DMS53 (cell line): ENCODE data around the gene CD79B.
"Not testable (repeated sequence)": the region's sequence is repeated elsewhere in the genome, so short reads cannot be mapped to it uniquely, and the experiment has no call there.

Source experiments
- DNase-seq: peaks from one replicate; lab custom pipeline; 2025; lab: John Stamatoyannopoulos, UW

The CD79B gene

DNA sequence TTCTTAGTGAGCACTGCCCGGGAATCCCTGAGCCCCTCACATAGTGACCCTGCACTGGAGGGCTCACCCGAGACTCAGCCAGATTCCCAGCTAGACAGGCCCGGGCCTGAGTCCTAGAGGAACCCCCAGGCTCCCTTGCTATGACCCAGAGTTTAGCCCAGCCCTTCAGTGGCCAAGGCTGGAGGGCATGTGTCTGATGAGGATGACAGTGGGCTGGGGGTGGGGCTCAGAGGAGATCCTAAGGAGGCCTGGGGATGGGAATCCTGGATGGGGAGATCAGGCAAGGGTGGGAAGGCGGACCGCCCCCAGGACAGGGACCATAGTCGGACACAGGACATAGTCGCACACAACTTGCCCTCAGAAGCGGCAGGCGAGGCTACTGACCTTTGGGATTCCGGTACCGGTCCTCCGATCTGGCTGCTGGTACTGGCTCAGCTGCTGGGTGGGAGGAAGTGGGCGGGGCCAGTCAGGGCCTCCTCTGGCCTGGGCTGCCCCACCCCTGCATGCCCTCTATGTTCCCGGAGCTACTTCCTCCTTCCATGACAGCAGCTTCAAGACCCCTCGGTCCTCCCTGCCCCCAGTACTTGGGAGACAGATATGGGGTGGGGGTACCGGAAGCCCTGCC, 1.1 kb downstream of the CD79B start:
- DNase-seq, result no peak

- DNase-seq, result no peak
Observed at GRCh38 chr17:63929860-63930766, 2.0 kb downstream of the CD79B start.

DNA sequence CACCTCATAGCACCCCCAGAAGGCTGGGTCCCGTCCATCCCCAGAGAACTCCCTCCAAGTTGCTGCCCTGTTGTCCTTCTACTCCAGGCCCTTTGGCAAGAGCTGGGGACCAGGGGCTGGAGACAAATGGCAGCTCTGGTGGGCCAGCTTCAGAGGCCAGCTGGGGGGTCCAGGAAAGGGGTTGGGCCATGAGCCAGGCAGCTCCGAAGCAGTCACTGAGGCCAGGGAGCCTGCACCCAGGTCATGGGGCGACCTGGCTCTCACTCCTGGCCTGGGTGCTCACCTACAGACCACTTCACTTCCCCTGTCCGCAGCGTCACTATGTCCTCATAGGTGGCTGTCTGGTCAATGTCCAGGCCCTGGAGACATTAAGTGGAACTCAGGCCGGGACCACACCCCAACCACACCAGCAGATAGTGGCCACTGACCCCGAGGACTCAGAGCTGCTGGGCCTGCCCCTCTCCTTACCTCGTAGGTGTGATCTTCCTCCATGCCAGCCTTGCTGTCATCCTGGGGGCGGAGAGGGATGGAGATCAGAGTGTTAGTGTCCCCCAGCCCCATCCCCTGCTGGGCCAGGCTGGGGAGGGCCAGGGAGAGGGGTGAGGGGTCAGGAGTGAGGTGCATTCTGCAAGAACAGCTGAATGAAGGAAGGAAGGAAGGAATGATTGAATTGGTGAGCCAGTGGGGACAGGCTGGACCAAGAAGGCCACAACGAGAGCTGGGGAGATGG, 3.0 kb downstream of the CD79B start:
- no peak for DNase-seq

- DNase-seq, result no peak
Observed at GRCh38 chr17:63928172-63928666, 3.9 kb downstream of the CD79B start.

- no peak for DNase-seq
Observed at GRCh38 chr17:63927464-63928171, 4.5 kb downstream of the CD79B start.

DNA sequence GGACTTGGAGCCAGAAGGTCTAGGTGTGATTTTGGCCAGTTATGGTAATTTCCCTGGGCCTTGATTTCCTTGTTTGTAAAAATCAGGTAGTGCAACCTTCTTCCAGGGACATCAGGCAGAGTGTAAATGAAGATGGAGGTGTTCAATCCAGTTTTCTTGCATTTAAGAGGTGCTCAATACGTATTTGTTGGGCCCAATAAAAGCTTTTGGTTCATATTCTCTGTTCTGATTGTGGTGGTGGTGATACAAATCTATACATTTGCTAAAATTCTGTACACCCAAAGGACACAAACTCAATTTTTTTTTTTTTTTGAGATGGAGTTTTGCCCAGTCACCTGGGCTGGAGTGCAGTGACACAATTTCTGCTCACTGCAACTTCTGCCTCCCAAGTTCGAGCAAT, 6.0 kb downstream of the CD79B start:
- no peak for DNase-seq

DNA sequence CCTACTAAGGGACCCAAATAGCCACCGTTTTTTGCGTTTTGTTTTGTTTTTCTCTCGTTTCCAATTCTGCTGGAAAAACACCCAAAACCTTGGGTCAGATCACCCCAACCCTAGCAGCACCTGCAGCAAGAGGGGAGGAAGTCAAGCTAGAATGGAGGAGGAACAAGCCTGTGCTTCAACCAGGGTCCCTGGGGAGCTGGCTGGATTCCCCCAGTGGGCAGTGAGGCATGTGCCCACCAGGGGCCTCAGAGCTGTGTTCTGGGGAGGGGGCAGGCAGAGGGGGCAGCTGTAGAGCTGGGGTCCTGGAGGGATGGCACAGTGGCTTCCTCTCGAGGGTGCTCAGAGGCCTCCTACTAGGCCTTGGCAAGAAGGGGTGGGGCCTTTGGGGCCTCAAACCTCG, 6.5 kb downstream of the CD79B start:
- DNase-seq, result no peak

- DNase-seq, result not testable (repeated sequence)
Observed at GRCh38 chr17:63922402-63922801, 9.7 kb downstream of the CD79B start.

DNA sequence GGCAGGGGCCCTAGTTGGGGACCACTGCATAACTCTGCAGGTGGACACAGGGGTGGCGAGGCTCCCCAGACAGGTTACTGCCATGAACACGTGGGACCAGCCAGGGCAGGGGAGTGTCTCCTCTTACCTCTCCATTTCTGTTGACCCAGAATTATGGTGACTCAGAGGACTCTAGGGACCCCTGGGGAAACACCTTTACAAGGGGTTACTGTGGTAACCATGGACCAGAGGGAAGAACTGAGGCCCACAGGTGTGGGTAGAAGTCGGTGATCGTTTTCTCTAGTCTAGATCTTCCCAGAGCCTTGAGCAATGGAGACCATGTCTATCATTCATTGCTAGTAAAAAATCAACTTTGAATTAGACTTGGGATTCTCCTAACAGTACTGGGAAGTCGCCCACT, 11.4 kb downstream of the CD79B start:
- DNase-seq, result not testable (repeated sequence)

DNA sequence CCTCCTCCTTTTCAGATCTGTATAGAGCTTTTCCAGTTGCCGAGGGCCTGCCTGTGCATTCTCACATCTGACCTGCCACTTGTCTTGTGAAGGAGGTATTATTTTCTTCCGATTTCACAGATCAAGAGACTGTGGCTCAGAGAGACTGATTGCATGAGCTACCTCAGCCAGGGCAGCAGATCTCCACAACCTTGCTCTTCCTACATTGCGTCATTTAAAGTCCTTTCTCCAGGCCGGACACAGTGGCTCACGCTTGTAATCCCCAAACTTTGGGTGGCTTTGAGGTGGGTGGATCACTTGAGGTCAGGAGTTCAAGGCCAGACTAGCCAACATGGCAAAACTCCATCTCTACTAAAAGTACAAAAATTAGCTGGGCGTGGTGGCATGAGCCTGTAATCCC, 12.1 kb downstream of the CD79B start:
- DNase-seq, result peak; percentile 10

DNA sequence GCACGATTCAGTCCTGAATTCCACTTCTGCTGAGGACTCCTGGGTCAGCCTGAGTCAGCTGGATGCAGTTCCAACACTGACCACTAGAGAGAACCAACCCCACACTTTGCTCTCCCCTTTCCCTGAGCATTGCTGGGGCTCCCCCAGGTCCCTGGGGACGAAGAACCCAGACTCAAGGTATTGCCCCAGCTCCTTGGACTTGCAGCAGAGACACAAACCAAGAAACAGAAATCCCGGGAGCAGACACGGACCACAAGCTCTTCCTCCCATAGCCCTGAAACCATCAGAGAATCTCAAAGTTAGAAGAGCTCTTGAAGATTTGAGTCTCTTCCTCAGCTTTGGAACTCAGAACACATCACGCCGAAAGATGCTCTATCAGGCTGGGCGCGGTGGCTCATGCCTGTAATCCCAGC, 12.8 kb downstream of the CD79B start:
- peak; percentile 67 for DNase-seq

DNA sequence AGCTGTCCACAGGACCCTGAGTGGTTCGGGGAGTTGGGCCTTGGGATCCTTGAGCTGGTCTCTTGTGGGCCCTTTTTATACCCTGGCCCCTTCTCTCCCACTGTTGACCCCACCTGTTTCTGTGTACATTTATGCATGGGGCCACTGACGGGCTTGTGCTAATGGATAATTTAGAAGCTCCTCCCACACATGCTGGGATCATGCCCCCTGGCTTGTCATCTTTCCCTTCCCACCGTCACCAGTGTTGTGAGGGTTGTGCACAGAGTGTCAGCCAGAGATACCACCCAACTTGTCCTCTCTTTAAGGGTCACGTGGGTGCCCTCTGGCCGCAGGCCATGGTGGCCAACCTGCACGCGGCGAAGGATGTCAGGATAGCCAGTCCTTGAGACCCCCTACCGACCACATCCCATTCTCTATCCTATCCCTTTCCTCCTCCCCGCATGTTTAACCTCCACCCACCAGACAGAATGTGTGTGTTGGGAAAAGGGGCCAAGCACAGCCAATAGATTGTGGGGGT, 13.3 kb downstream of the CD79B start, which contains the start of gene GH1:
GH1 (minus strand) TSS at position 51 of the 517 bp plus-strand sequence. CDS start 63 bp downstream, outside the sequence.
- DNase-seq, result not testable (repeated sequence)

DNA sequence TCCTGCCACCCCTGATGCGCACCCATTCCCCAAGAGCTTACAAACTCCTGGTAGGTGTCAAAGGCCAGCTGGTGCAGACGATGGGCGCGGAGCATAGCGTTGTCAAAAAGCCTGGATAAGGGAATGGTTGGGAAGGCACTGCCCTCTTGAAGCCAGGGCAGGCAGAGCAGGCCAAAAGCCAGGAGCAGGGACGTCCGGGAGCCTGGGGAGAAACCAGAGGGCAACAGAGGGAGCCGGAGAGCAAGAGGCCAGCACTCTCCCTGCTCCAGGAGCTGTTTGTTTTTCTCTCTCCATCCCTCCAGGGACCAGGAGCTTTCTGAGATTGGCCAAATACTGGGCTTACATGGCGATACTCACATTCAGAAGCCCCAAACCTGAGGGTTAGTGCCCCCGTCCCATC, 13.8 kb downstream of the CD79B start:
- DNase-seq, result no peak

DNA sequence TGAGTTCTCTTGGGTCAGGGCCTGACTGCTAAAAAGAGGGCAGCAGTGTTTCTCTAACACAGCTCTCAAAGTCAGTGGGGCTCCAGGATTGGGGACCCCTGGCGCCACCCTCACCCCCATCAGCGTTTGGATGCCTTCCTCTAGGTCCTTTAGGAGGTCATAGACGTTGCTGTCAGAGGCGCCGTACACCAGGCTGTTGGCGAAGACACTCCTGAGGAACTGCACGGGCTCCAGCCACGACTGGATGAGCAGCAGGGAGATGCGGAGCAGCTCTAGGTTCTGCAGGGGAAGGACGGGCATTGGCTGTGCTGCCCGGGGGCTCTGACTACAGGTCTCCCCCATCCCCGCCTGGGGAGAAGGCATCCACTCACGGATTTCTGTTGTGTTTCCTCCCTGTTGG, 14.5 kb downstream of the CD79B start:
- DNase-seq, result no peak

DNA sequence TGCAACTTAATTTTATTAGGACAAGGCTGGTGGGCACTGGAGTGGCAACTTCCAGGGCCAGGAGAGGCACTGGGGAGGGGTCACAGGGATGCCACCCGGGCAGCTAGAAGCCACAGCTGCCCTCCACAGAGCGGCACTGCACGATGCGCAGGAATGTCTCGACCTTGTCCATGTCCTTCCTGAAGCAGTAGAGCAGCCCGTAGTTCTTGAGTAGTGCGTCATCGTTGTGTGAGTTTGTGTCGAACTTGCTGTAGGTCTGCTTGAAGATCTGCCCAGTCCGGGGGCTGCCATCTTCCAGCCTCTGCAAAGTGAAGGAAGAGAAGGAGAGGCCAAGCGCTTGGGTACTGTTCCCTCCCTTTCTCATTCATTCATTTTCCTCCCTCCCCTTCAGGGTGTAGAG, 14.9 kb downstream of the CD79B start:
- DNase-seq, result not testable (repeated sequence)

GRCh38 chr17:63916566-63917185, 15.5 kb downstream of the CD79B start:
- DNase-seq, result no peak

DNA sequence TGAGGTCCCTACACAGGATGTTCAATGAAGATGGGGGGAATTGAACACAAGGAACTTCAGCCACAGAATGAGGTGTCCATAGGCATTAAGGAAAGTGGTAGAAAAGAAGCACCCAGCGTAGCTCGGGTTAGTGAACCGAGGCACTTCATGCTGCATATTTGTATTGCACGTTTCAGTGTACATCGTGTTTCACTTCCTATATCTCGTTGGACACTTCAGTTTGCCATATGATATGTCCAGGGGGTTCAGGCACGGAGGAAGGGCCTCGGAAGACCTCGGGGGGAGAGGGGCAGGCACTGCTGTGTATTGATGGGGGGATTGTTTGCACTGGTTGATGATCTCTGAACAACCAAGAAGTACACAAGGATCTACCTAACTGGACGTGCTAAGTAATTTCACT, 16.4 kb downstream of the CD79B start:
- DNase-seq, result not testable (repeated sequence)

DNA sequence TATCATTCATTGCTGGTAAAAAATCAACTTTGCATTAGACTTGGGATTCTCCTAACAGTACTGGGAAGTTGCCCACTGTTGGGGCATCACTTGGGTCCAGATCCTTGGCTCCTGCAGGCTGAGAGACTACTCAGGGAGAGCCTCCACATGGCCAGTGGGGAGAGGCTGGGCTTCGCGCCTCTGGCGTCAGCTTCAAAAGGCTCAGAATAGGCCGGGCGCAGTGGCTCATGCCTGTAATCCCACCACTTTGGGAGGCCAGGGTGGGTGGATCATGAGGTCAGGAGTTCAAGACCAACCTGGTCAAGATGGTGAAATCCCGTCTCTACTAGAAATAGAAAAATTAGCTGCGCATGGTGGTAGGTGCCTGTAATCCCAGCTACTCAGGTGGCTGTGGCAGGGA, 17.7 kb downstream of the CD79B start:
- DNase-seq, result no peak

- peak; percentile 28 for DNase-seq
Observed at GRCh38 chr17:63911657-63912100, 20.5 kb downstream of the CD79B start.

GRCh38 chr17:63911041-63911635, 21.0 kb downstream of the CD79B start, which contains the start of gene CSHL1:
Gene CSHL1 (minus strand): TSS chr17:63911258. CDS start chr17:63911196, 62 bp downstream.
- DNase-seq, result no peak
